ENCODE measurements around the gene RAD23A. TPM values are rescaled to one million over a fixed set of nuclear protein-coding genes. Genes with fewer than 3 reads are reported as not detected.
A peak's percentile ranks its signal among the peaks of the same experiment; 100 is the strongest.

The RAD23A gene
- total RNA-seq, 1 donor from 2014 or later = 42.5 TPM

- no peak for DNase-seq
Measured at GRCh38 chr19:12984683-12985048, 39.0 kb downstream of the RAD23A start.

- DNase-seq = no peak
Measured at GRCh38 chr19:12985049-12985776, 39.6 kb downstream of the RAD23A start.

- no peak for DNase-seq
Measured at GRCh38 chr19:12986726-12987125, 41.1 kb downstream of the RAD23A start.

GRCh38 chr19:12987190-12987589 is 41.5 kb downstream of the RAD23A start:
- no peak for DNase-seq

GRCh38 chr19:12987781-12988180 is 42.1 kb downstream of the RAD23A start:
- DNase-seq = no peak

GRCh38 chr19:12990431-12990830 is 44.8 kb downstream of the RAD23A start:
- no peak for DNase-seq

GRCh38 chr19:12990853-12991252 is 45.2 kb downstream of the RAD23A start:
- DNase-seq = no peak

- DNase-seq = no peak
Measured at GRCh38 chr19:12991296-12991695, 45.6 kb downstream of the RAD23A start.

GRCh38 chr19:12992729-12993128 is 47.1 kb downstream of the RAD23A start:
- DNase-seq = no peak

- DNase-seq = no peak
Measured at GRCh38 chr19:12993562-12993961, 47.9 kb downstream of the RAD23A start.

- no peak for DNase-seq
Measured at GRCh38 chr19:12994701-12995595, 49.3 kb downstream of the RAD23A start, which contains the start of gene NFIX. NFIX (plus strand) TSS chr19:12995475; CDS start chr19:12995838, 363 bp downstream.

- no peak for DNase-seq
Measured at GRCh38 chr19:12995596-12996405, 50.1 kb downstream of the RAD23A start.

GRCh38 chr19:12996406-12997094 is 50.9 kb downstream of the RAD23A start:
- no peak for DNase-seq

GRCh38 chr19:12997179-12997966 is 51.7 kb downstream of the RAD23A start:
- DNase-seq = no peak

- peak; percentile 32 for DNase-seq
Measured at GRCh38 chr19:12997967-12998940, 52.6 kb downstream of the RAD23A start.

- DNase-seq = no peak
Measured at GRCh38 chr19:13001166-13001501, 55.5 kb downstream of the RAD23A start.

- no peak for DNase-seq
Measured at GRCh38 chr19:13001502-13002165, 56.0 kb downstream of the RAD23A start.

GRCh38 chr19:13002166-13002898 is 56.7 kb downstream of the RAD23A start:
- DNase-seq = peak; percentile 92

- no peak for DNase-seq
Measured at GRCh38 chr19:13003081-13003480, 57.4 kb downstream of the RAD23A start.

All from skin of body (tissue), 2 donors.